Measurements from ENCODE around the gene XXYLT1. TPM values are rescaled to one million over a fixed set of nuclear protein-coding genes. Genes with fewer than 3 reads are reported as not detected.

XXYLT1 gene
- total and polyA plus RNA-seq, 10 donors: 2.7 to 22.3 (median 9.5) TPM

- intact Hi-C loops (cut with DNase I; ENCODE audit: low total_unique reads): no loop called here
- Histone ChIP-seq H3K4me3 (no peak overlapping the region), H3K9me3 (no peaks in the 10 kb centered on the region), H3K4me1 (peaks cover 0 to 47% (median 23%) of the 10 kb centered on the region in 6 donors), H3K27ac (no peak overlapping the region), H3K36me3 (peaks cover 0 to 5% (median 0%) of the 10 kb centered on the region in 6 donors), H3K27me3 (replicated peaks in 1 of 7) (no peaks in the 10 kb centered on the region)
- no peak for DNase-seq
- TF ChIP-seq POLR2AphosphoS5 (IDR thresholded peaks at IDR 0.05): no peak
- no peak for TF ChIP-seq POLR2A (IDR thresholded peaks at IDR 0.05)
- TF ChIP-seq CTCF (IDR thresholded peaks at IDR 0.05 in 8 of 11, conservative IDR thresholded peaks at IDR 0.05 in 3 of 11): no peak
- WGBS, 5 donors: 92 to 99% (median 98%) methylated on average over 14 of the region's 14 CpGs
Observed at GRCh38 chr3:195200010-195200822, 70.7 kb downstream of the XXYLT1 start.

- intact Hi-C loops (cut with DNase I; ENCODE audit: low total_unique reads): no loop called here
- H3K36me3 ChIP-seq: peaks cover 0 to 5% (median 0%) of the 10 kb centered on the region in 6 donors
- no peaks in the 10 kb centered on the region for H3K9me3 ChIP-seq
- no peak overlapping the region for H3K27ac ChIP-seq
- no peak for TF ChIP-seq POLR2A (IDR thresholded peaks at IDR 0.05)
- TF ChIP-seq CTCF (IDR thresholded peaks at IDR 0.05 in 8 of 11, conservative IDR thresholded peaks at IDR 0.05 in 3 of 11): no peak
- no peak for TF ChIP-seq POLR2AphosphoS5 (IDR thresholded peaks at IDR 0.05)
- H3K4me3 ChIP-seq: no peak overlapping the region
- 88 to 97% (median 91%) methylated on average over 19 of the region's 19 CpGs for WGBS, 5 donors
- peaks cover 0 to 43% (median 22%) of the 10 kb centered on the region in 6 donors for H3K4me1 ChIP-seq
- H3K27me3 ChIP-seq (replicated peaks in 1 of 7): no peaks in the 10 kb centered on the region
- DNase-seq: no peak
Observed at GRCh38 chr3:195198426-195199346, 72.3 kb downstream of the XXYLT1 start.

GRCh38 chr3:195197765-195198425 is 73.1 kb downstream of the XXYLT1 start:
- TF ChIP-seq POLR2AphosphoS5 (IDR thresholded peaks at IDR 0.05) (no peak), CTCF (IDR thresholded peaks at IDR 0.05 in 8 of 11, conservative IDR thresholded peaks at IDR 0.05 in 3 of 11) (no peak), POLR2A (IDR thresholded peaks at IDR 0.05) (no peak)
- no peak for DNase-seq
- peaks cover 0 to 36% (median 22%) of the 10 kb centered on the region in 6 donors for H3K4me1 ChIP-seq
- H3K4me3 ChIP-seq: no peak overlapping the region
- H3K27me3 ChIP-seq (replicated peaks in 1 of 7): no peaks in the 10 kb centered on the region
- no peak overlapping the region for H3K27ac ChIP-seq
- H3K9me3 ChIP-seq: no peaks in the 10 kb centered on the region
- intact Hi-C loops (cut with DNase I; ENCODE audit: low total_unique reads): no loop called here
- whole genome bisulfite sequencing, 5 donors: 79 to 88% (median 82%) methylated on average over 11 of the region's 11 CpGs
- peaks cover 0 to 5% (median 0%) of the 10 kb centered on the region in 6 donors for H3K36me3 ChIP-seq

All from spleen (tissue), 11 donors.